GM12801 (cell line): Measurements from ENCODE around the gene TSKS.

Experiments
- TF ChIP-seq, protein P1 (sequence below): IDR thresholded peaks from one replicate; pipeline ENCODE4 v1.5.1; 2011; ENCODE audit warnings: control low read depth; ENCODE audit not compliant: insufficient read length; ENCODE audit errors: extremely low read depth

TSKS gene

DNA sequence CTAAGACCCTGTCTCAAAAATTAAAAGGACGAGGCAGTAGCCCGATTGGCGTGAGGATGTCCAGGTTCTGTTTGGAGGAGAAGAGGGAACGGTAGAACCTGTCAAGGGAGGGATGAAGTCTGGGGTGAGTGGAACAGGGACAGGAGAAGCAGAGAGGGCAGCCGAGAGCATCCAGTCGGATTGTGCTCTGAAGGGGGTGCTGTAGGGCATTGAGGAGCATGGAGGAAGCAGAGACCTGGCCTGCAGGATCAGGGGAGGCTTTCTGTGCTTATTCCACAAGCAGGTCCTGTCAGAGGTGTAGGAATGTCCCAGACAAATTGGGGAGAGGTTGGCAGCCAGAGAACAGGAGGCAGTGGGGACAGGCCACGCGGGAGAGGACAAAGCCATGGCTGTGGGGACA, 17.8 kb upstream of the TSKS start:
- TF ChIP-seq, protein P1, sequence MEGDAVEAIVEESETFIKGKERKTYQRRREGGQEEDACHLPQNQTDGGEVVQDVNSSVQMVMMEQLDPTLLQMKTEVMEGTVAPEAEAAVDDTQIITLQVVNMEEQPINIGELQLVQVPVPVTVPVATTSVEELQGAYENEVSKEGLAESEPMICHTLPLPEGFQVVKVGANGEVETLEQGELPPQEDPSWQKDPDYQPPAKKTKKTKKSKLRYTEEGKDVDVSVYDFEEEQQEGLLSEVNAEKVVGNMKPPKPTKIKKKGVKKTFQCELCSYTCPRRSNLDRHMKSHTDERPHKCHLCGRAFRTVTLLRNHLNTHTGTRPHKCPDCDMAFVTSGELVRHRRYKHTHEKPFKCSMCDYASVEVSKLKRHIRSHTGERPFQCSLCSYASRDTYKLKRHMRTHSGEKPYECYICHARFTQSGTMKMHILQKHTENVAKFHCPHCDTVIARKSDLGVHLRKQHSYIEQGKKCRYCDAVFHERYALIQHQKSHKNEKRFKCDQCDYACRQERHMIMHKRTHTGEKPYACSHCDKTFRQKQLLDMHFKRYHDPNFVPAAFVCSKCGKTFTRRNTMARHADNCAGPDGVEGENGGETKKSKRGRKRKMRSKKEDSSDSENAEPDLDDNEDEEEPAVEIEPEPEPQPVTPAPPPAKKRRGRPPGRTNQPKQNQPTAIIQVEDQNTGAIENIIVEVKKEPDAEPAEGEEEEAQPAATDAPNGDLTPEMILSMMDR = no peak

DNA sequence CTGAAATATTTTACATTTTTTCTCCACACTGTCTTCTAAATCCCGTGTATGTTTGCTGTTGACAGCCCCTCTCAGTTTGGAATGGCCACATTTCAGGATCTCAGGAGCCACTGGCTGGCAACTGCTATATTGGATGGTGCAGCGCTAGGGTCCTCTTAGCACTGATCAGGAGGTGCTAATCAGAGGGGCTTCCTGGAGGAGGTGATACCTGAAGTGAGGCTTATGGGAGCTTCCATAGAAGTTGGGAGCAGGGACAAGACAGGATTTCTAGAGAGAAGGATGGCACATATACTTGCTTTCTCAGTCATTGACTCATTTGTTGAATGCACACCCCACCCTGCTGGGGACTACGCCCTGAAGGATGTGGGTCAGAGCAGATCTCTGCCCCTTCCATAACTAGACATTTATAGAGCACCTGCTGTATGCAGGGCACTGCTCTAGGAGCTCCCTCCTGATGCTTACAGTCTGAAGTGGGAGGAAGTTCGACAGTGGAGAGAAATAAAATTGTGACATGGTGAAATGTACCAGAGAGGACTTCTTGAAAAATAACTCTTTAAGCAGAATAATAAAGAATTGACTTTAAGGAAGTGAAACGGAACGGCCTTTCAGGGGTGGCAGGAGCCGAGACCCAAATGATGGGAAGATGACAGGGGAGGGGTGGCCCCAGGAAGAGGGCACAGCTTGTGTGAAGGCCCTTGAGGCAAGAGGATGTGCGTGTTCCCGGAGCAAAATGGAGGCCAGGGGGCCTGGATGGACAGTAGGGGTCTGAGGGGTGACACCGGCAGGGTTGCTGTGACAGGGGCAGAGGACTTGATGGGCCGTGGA, 16.8 kb upstream of the TSKS start:
- TF ChIP-seq, protein P1 = no peak

DNA sequence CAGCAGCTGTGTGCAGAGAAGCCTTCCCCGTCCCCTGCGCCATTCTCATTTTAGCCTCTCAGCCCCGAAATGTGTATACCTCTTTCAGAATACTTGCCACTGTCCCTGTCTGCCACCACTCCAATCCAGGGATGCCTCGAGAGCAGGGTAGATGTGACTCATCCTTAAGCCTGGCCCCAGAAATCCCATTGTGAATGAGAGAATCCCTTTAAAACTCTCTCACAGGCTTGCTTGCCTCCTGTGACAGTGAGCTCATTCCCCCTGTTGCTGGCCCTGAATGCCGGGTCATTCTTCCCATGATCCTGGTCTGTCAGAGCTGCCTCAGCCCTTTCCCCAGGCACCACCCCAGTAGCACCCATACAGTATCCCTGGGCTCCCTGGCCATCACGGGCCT, 13.3 kb upstream of the TSKS start:
- TF ChIP-seq, protein P1 = no peak

DNA sequence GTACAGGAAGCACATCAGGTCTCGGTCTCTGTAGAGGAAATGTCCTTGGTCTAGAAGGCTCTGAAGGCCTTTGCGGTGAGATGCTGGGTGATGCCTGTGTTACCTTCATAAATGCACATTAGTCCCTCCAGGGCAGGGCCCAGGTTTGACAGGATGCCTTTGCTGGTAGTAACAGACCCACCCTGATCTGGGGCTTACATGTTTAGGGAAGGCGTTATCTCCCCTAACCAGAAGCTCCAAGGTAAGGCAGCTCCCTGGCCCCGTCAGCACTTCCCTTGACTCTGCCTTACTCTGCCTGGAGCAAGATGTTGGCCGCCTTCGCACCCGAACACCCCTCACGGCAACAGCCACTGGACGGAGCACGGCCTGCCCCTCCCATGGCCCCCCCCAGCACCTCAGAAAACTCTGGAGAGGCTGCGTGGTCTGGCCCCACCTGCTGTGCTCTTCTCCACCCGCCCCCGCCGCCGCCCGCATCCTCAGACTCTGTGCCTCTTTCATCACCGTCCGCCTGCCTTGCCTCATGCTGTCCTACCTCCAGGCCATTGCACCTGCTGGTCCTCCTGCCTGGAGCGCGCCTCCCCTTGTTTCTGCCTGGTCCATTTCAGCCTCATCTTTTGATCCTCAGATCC, 12.8 kb upstream of the TSKS start:
- TF ChIP-seq, protein P1 = no peak

DNA sequence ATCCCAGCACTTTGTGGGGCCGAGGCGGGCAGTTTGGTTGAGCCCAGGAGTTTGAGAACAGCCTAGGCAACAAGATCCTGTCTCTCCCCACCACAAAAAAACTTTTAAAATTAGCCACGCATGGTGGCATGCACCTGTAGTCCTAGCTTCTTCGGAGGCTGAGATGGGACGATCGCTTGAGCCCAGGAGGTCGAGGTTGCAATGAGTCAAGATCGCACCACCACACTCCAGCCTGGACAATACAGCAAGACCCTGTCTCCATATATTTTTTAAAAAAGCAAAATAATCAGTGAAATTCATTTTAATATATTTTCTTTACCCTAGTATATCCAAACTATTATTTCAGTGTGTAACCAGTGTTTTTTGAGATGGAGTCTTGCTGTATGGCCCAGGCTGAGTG, 11.9 kb upstream of the TSKS start:
- TF ChIP-seq, protein P1 = no peak

DNA sequence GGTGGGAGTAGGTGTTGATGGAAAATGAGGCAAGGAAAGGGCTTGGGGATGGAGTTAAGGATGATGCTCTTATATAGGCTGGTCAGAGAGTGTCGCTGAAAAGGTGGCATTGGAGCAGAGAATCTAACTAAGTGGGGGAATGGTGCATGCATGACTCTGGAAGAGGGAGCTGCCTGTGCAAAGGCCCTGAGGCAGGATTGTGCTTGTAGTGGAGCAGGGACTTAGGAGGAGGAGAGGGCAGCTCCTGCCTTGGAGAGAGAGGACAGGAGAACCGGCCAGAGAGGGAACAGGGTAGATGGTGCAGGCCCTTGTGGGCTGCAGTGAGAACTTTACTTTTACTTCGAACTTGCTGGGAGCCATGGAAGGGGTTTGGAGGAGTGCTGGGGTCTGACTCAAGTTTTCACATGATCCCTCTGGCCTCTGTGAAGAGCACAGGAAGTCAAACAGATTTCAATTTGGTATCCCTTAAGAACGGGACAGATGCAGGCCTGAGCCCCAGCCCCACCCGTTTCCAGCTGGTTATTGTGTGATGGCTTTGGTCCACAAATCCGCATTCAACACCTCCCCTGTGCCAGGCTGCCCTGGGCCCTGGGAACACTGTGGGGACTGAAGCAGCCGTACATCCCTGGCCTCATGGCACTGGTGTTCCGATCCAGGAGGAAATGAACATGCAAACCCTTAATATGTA, 10.7 kb upstream of the TSKS start:
- TF ChIP-seq, protein P1 = no peak

DNA sequence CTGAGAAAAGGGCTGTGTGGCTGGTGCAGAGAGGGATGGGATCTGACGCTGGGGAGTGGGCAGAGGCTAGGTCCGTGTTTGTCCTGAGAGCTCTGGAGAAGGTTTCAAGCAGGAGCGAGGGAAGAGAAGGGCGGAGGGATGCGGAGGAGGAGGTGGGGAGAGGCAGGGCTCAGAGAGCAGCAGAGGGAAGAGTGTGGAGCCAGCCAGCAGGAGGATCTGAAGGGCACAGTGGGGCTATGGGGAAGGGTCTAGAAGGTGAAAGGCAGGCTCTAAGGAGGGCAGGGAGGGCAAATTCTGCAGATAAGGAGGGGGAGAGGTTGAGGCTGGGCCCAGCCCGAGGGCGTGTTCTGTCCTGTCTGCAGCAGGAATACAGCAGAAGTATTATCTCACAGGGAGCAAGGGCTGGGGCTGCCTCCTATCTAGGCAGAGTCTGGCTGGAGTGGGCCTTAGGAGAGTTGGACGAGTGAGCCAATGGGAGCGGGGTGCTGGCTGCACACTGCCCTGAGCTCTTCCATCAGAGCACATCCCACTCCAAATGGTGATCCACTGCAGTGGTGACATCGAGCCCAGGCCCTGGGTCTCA, 9.8 kb upstream of the TSKS start:
- TF ChIP-seq, protein P1 = no peak
